ENCODE data around the gene SELENON. TPM values are rescaled to one million over a fixed set of nuclear protein-coding genes. Genes with fewer than 3 reads are reported as not detected.
A peak's percentile ranks its signal among the peaks of the same experiment; 100 is the strongest.

SELENON gene
- polyA plus RNA-seq, 3 donors = 72.8 to 79.9 (median 74.1) TPM

DNA sequence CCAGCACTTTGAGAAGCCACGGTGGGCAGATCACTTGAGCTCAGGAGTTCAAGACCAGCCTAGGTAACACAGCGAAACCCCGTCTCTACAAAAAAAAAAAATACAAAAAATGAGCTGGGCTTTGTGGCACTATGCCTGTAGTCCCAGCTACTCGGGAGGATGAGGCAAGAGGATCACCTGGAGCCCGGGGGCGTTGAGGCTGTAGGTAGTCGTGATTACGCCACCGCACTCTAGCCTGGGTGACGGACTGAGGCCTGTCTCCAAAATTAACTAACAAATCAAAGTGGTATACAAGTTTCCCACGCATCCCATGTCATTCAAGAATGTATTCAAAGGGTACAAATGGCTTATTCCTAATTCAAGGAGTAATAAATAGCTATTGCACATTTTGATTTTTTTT lies 56.9 kb downstream of the SELENON start:
- no peak for DNase-seq (ENCODE audit: low read depth in 3 of 3, low spot score in 2 of 3)

DNA sequence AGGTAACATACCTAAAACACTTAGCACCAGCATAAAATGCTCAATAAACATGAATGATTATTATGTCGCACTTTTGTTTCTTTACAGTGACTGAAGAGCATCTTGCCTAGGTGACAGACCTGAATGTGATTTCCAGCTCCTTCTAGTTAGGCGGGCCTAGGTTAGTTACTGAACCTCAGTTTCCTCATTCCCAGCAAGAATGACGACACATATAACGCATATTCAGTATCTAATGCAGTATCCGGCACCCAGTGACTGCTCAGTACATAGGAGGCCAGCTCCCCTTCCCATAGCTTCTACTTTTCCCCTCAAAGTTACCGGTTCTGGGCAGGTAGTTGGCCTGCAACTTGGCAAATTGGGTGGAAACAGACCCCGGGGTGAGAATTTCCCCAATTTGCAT lies 58.5 kb downstream of the SELENON start:
- no peak for DNase-seq (ENCODE audit: low read depth in 3 of 3, low spot score in 2 of 3)

DNA sequence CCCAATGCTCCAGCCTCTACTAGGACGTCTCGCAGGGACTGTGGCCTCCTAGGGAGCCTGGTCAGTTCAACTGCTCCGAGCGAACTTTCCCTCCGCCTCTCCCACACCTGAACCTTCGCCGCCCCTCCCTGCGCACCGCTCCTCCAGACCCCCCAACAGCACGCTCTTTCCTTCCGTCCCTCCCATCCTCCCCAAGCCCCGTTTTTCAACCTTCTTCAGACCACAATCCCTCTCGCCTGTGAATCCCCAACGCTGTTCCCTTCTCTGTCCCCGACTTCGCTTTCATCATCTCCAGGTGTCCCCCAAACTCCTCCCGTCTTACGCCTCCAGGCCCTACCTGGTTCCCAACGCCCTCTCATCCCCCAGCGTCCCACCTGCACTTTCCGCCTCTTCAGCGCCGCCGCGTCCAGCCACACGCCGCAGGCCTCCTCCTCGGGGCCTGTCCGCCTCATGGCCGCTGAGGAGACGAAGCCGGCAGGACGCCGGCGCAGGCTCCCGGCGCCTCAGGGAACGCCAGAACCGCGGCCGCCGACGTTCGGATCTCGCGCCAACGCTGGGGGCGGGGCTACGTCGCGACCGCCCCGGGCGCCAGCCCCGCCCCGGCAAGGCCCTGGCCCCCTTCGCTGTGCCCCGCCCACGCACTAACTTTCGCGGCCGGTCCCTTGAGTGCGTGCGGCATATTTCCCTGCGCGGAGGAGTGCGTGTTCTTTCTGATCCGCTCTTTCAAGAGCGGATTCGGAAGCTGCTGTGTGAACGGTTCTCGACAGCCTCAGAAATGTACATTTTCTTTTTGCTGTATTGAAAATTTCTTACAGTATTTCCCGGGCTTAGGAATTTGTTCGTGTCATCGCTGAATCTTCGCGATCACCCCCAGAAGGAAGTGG lies 59.2 kb downstream of the SELENON start, which contains the start of gene AUNIP:
Gene AUNIP, minus strand, starts transcription at position 552 of the 884 bp plus-strand sequence. Its CDS starts 100 bp downstream, at position 452.
- DNase-seq (ENCODE audit: low read depth in 3 of 3, low spot score in 2 of 3) = peak in 2 of 3 donors; percentile 64 to 71

DNA sequence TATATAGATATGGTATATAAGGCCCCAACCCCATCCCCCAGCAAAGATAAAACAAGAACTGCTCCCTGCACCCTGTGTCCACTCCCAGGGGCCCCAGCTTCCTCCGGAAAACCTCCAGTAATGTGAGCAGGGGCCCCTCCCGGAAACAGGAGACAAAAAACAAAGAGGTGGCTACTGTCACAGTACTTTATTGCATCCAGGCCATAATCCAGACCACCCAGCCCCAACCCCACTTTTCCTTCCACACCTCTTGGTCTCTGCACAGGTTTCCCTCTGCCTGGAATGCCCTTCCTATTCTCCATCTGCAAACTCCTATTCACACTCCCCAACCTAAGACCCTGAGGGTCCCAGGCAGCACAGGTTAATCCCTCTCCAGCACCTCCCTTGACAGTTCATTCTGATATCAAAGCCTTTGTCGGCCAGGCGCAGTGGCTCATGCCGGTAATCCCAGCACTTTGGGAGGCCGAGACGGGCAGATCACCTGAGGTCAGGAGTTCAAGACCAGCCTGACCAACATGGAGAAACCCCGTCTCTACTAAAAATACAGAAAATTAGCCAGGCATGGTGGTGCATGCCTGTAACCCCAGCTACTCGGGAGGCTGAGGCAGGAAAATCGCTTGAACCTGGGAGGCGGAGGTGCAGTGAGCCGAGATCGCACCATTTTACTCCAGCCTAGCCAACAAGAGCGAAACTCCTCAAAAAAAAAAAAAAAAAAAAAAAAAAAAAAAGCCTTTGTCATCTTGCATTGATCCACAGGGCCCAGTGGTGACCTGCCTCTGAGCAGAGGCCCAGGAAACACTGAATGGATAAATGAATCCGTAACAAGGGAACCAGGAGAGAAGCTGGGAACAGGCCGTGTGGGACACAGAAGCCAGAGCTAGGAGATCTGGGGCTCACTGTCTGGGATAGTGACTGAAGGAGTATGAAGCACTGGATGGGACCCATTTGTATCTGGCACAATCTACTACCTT lies 61.6 kb downstream of the SELENON start:
- no peak for DNase-seq (ENCODE audit: low read depth in 3 of 3, low spot score in 2 of 3)

DNA sequence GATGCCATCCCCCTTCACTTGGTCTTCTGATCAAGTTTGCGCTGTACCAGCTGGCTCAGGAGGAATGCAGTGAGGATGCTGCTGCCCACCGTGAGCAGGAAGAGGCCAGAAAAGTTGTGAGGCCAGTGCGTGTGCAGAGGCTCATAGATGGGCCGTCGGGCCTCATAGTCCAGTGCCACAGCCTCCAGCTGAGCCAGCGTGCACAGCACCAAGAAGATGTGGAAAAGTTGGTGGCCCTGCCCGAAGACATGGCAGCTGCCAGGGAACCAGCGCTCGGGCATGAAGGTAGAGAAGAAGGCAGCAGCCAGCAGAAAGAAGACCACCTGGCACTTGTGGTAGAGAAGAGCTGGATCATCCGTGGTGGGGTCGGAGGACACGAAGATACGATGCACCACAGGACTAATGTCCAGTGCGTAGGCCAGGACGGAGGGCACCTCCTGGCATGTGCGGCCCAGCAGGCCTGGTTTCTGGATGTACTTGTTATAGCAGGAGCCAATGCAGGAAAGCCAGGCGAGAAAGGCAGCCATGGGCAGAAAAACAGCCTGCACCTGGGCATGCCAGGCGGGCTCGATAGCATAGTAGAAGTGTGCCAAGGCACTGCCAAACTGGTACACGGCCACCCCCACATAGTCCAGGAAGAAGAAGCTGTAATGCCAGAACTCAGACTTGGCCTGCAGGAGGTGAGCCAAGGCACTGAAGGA lies 62.9 kb downstream of the SELENON start:
- DNase-seq (ENCODE audit: low read depth in 3 of 3, low spot score in 2 of 3) = no peak

DNA sequence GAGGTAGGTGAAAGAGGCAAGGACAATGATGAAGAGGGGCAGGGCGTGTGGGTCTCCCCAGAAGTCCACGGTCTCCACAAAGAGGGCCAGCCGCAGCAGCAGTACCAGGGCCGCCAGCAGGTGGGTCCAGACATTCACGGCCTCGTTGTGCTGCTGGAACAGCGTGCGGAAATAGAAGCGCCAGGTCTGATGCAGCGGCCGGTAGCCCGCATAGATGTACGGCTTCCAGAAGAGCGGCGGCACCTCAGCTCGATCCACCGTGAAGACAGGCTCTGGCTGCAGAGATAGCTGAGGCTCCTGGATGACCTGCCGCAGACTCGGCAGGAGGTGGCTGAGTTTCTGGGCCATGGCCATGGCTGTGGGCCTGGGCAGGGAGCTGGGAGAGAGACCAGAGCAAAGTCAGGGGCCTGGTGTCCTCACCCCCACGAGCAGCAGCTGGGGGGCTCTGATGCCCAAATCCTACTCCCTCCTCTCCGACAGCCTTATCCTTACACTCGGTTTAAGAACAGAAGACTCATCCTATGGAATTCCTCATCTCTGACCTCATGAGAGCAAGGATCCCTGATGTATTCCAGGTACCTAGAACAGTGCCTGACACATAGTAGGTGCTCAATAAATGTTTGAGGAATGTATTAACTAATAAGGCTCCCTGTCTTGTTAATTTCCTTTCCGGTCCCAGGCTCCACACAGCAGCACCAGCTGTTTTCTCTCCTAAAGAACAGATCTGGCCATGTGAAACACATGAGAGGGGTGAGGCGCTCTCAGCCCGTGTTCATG lies 63.7 kb downstream of the SELENON start:
- no peak for DNase-seq (ENCODE audit: low read depth in 3 of 3, low spot score in 2 of 3)

DNA sequence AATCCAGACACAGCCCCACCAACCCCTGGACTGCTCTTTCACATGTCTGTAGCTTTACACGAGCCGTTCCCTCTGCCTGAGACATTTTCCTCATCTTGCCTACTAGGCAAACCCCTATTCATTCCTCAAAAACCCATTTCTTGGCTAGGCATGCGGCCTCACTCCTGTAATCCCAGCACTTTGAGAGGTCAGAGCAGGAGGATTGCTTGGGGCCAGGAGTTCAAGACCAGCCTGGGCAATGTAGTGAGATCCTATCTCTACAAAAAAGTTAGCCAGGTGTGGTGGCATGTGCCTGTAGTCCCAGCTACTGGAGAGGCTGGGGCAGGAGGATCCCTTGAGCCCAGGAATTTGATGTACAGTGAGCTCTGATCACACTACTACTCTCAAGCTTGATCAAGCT lies 64.4 kb downstream of the SELENON start:
- no peak for DNase-seq (ENCODE audit: low read depth in 3 of 3, low spot score in 2 of 3)

DNA sequence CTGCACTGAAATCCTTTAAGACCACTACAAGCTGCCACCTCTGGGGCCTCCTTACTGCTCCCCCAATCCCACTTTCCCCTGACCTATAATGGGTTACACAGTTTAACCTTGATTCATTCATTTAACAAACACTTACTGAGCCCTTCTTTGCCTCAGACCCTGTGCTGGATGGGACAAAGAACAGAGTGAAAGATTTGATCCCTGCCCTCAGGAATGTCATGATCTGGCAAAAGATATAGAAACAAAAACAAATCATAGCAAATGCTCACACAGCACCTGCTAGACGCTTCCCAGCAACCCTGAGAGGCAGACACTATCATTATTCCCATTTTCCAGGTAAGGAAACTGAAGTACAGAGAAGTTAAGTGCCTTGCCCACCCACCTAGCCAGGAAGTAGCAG lies 66.3 kb downstream of the SELENON start:
- DNase-seq (ENCODE audit: low read depth in 3 of 3, low spot score in 2 of 3) = no peak

DNA sequence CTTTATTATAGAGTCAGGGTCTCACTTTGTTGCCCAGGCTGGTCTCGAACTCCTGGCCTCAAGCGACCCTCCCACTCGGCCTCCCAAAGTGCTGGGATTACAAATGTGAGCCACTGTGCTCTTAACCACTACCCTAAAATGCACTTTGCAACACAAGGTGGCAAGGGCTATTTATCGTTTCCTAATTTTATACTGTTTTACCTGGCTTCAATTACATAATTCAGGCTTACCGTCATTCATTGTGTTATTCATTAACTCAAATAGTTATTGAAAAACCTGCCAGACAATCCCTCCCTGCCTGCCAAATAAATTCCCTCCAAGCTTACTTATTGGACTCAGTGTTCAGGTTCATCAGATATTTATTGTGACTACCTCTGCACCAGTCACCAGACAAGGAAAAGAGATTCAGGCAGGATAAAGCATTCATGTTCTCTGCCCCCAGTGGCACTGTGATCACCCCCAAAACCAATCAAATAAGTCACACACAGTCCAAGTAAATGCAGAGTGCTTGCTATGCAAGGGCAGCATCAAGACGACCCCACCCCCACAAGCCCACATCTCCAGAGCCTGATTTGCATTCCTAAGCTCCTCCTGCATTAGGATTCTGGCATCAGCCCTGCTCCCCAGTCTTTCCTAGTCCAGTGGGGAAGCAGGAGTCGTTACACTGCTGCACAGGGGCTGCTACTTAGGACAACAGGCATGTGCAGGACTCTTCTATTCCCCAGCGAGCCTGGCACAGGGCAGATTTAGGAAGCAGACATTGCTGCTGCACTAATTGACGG lies 67.4 kb downstream of the SELENON start:
- no peak for DNase-seq (ENCODE audit: low read depth in 3 of 3, low spot score in 2 of 3)

Other genes starting within 250 kb of the SELENON start
- gene MAN1C1, start 183.4 kb upstream of the SELENON start, polyA plus RNA-seq (ENCODE audit: insufficient read length in 3 of 3) = 10 to 100 TPM; 14.8 to 16.0 (median 15.2) TPM
- gene MTFR1L, start 19.8 kb downstream of the SELENON start, polyA plus RNA-seq (ENCODE audit: insufficient read length in 3 of 3) = 100 to 1,000 TPM in 1 of 3 donors, 10 to 100 TPM in 2; 90.6 to 117 (median 98.1) TPM
- gene AUNIP, start 59.3 kb downstream of the SELENON start, polyA plus RNA-seq (ENCODE audit: insufficient read length in 3 of 3) = 1 to 10 TPM; 3.7 to 4.6 (median 4.0) TPM
- gene PAQR7, start 75.5 kb downstream of the SELENON start, polyA plus RNA-seq (ENCODE audit: insufficient read length in 3 of 3) = 10 to 100 TPM; 25.7 to 29.6 (median 26.7) TPM
- 1,000 to 10,000 TPM; 1,230 to 1,452 (median 1,364) TPM for gene STMN1, start 106.2 kb downstream of the SELENON start, polyA plus RNA-seq (ENCODE audit: insufficient read length in 3 of 3)
- gene PAFAH2, start 197.9 kb downstream of the SELENON start, polyA plus RNA-seq (ENCODE audit: insufficient read length in 3 of 3) = 10 to 100 TPM; 18.8 to 22.9 (median 22.3) TPM
- gene EXTL1, start 221.6 kb downstream of the SELENON start, polyA plus RNA-seq (ENCODE audit: insufficient read length in 3 of 3) = 1 to 10 TPM; 1.1 to 1.5 (median 1.3) TPM
- 1 to 10 TPM; 2.8 to 4.9 (median 4.2) TPM for gene SLC30A2, start 245.9 kb downstream of the SELENON start, polyA plus RNA-seq (ENCODE audit: insufficient read length in 3 of 3)

Measured in right renal cortex interstitium (tissue), 3 donors.